ENCODE measurements around the gene RPL5.

The RPL5 gene

DNA sequence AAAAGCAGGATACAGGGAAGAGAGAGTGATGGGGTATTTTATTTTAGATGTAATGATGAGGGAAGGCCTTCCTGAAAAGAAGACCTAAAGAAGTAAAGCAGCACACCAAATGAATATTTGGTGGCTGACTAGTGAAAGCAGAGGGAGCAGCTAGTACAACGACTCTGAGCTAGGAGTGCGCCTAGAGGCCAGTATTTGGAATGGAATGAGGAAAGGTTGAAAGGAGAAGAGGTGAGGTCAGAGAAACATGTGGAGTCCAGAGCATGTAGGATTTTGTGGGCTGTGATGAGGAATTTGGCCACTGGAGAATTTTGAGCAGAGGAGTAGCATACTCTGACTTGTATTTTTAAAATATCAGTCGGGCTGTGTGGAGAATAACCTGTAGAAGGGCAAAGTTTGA, 11.8 kb upstream of the RPL5 start:
- no peak for DNase-seq (ENCODE audit: low spot score)

DNA sequence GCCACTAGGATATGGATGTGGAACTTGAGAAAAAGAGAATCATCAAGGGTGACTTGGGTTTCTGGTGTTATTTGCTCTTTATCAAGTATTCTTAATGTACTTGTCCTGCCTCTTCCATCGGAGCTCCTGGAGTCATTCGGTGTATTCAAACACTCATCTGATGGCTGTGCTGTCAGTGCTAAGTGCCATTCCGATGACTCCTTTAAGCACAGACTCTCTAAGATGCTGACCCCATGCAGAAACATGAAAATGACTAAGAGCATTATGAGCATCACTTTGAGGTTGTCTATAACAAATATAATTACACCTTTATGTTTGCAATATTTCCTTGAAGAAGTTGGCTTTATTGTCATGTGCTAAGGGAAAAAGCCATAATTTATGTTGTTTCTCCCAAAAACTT, 11.3 kb upstream of the RPL5 start:
- no peak for DNase-seq (ENCODE audit: low spot score)

DNA sequence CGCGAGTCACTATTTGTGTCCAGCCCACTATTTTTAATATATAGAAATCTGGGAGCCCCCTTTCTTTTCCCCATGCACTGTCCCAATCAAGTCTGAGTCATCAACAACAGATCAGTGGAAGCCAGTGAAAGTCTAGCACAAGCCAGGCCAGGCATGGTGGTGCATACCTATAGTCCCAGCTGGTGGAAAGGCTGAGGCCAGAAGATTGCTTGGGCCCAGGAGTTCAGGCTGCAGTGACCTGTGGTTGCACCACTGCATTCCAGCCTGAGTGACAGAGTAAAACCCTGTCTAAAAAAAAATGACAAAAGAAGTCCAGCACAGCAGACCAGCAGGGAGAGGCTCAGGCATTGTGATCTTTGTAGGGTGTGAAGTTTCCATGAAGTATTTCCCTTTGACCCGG, 9.0 kb upstream of the RPL5 start:
- peak; percentile 50 for DNase-seq (ENCODE audit: low spot score)

DNA sequence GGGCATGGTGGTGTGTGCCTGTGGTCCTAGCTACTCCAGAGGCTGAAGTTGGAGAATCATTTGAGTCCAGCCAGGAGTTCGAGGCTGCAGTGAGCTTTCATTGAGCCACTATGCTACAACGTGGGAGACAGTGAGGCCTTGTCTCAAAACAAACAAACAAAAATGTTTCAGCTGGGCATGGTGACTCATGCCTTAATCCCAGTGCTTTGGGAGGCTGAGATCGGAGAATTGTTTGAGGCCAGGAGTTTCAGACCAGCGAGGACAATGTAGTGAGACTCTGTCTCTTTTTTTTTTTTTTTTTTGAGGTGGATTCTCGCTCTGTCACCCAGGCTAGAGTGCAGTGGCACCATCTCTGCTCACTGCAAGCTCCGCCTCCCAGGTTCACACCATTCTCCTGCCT, 5.0 kb upstream of the RPL5 start:
- no peak for DNase-seq (ENCODE audit: low spot score)

DNA sequence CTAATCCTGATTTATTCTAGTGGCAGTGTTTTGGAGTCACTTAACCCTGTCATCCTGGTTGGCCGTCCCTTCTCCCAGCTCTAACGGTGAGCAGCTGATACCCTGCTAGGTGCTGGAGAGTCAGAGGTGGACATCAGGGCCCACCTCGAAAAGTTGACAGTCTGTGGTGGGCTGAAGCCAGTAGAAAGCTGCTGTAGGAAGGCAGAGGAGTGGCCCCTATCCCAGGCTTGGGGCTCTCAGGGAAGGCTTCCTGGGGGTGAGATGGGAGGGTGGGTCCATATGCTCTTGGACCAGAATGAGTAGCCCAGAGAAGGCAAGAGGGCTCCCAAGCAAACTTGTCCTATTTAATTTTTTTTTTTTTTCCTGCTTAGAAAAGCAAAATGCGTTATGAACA, 475 bp upstream of the RPL5 start:
- DNase-seq (ENCODE audit: low spot score): no peak

DNA sequence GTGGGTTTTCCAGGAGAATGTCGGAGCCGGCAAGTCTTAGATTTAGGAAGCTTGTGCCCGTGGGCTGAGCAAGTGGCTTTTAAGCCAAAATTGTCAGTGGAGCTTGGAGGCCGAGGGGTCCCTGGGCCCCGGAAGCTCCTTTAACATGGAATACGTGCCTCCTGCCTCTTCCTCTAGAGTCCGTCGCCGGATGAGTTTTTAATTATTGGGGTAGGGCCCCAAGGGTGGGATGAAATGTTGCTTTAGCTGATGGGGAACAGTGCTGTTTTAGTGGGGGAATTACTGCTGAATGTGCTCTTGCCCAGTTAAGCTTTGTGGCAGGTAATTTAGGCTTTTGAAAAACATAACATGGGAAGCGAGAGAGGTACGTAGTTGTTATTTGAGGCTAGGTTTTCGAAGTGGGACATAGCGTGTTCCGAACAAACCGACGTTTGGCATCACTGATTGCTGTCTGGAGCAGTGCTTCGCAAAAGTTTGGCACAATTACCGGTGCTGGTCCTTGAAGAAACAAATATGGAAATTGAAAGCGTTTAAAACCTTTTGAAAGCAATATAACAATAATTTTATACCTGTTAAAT, 786 bp downstream of the RPL5 start:
- DNase-seq (ENCODE audit: low spot score): no peak

DNA sequence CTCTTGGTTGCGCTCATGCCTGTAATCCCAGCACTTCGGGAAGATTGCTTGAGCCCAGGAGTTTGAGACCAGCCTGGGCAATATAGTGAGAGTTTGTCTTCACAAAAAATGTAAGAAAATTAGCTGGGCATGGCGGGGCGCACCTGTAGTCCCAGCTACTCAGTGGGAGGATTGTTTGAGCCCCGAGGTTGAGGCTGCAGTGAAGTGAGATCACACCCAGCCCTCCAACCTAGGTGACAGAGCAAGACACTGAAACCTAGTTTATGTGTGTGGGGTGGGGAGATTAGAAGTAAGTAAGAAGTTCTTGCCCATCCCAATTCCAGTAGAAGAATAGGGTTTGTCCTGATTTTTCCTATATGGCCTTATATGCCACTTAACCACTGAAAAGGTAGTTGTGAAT, 2.0 kb downstream of the RPL5 start:
- no peak for DNase-seq (ENCODE audit: low spot score)

DNA sequence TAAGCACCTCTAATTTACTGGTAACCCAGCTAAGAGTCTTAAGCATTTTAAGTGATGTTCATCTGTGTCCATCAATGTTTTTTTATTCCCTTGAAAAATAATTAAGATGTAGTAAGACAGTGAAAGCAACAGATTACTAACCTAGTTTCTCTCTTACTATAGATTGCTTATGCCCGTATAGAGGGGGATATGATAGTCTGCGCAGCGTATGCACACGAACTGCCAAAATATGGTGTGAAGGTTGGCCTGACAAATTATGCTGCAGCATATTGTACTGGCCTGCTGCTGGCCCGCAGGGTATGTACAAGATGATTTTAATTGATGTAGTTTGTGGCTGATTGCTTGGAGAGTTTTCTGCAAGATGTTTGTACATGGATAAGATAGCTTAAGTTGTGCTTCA, 2.8 kb downstream of the RPL5 start:
- DNase-seq (ENCODE audit: low spot score): no peak

DNA sequence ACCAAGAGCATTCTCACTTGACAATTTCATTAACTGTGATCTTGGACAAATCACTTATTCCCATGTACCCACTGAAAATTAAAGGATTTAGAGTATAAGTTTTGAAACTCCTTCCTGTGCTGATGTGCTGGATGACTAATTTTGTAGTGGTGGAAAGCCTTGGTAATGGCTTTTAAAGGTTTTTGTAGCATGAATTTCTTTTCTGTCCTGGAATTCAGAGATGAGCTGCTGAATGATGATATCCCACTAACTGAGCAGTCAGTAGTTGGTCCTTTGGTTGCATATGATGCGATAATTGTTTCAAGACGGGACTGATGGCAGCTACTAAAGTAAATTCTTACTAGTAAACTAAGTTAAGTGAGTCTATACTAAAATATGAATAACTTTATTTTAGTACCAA, 5.2 kb downstream of the RPL5 start:
- DNase-seq (ENCODE audit: low spot score): peak; percentile 13

DNA sequence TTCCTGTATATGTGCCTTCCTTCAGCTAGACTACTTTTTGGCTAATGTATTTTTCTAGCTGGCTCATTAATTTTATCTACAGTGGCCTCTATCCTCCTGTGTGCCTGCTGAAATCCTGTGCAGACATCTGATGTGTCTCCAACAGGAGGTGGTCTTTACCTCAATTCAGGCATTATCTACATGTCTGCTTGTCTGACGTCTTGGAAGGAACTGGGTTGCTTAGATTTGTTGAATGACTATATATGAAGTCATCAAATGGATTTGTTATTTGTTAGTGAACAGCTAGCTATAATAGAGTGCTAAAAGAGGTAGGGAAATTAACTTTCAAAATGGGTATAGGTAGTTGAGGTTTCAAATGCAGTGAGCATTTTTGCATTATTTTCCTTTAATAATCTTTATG, 6.7 kb downstream of the RPL5 start:
- no peak for DNase-seq (ENCODE audit: low spot score)

DNA sequence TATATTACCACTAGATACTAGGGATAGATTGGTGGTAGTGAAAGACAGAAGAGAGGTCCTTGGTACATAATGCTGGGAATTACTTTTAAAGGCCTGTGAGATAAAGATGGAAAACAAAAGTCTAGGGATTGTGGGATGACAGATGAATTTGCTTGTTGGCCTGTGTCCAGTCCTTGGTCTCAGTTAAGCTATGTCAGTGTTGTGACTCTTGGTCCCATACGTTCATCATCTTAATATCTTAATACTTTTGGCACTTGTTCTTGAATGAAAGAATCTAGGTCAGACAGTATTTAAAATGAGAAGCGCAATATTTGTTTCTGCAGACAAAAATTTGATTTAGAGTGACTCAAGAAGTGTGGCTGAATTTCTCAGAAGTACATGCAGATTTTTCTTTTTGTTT, 7.6 kb downstream of the RPL5 start:
- no peak for DNase-seq (ENCODE audit: low spot score)

DNA sequence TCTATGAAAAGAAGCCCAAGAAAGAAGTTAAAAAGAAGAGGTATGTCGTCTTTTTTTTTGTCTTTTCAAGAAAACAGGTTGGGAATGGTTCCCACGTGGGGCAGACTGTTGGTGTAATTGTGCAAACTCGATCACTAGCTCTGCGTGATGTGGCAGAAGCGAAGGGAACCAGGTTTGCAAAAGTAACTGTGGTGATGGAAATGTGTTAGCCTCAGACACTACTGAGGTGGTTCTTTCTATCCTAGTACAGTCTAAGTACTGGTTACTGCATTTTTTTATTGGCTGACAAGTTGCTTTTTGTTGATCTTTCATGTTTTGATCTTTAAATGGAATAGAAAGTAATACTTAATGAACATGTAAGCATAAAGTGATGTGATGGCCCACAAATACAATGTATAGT, 8.8 kb downstream of the RPL5 start:
- DNase-seq (ENCODE audit: low spot score): no peak

DNA sequence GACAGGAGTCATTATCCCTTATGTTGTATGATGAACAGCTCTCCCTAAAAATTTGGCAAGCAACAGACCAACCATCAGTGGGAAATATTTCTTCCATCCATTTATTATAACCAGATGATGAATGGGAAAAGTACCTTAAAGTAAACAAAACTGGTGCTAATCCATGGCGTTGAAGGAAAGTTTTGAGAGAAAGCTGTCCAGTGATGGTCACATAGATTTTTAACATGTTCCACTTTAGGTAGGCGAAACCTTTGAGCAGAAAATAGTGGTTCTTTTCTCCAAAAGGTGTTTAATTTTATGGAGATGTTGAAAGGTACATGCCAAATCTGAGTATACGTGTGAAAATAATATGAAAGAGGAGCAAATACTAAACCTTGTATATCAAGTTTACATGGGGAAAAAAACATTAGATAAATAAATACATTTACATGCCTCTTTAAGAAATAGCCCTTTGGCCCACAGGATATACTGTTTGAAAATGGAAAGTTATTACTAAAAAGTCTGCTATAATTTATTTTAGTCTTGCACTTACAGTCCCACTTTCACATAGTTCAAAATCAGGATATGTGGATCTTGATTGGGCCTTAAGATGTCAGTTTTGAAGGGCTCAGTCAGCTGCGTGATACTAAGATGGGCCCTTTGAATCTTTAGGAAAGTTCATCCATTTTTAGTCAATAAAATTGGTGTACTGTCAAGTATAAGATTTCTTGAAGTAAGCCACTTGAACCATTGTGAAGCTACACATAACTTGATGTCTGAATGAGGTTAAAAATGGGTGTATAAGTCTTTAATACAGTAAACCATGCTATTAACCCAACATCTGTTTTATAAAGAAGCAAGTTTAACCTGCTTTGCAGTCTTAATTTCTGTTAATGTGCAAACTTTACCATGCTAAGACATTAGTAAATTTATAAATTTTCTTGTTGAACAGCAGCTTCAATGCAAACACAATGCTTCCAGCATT, 10.5 kb downstream of the RPL5 start:
- DNase-seq (ENCODE audit: low spot score): no peak

DNA sequence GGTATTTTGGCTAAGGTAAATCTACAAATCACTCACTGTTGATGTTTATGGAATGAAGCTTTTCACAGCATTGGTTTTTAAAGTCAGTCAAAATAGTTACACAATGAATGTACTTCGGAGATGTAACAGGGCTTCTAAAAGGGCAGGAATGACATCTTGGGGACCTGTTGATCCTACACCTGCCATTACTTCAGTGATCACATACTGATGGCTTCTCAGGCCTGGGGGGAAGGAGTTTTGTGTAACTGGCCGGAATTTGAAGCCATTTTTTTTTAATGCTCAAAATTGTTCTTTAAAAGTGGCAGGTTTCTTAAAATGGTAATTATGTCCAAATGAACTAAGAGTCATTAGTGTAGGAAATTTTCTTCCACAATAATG, 11.2 kb downstream of the RPL5 start:
- DNase-seq (ENCODE audit: low spot score): no peak

DNA sequence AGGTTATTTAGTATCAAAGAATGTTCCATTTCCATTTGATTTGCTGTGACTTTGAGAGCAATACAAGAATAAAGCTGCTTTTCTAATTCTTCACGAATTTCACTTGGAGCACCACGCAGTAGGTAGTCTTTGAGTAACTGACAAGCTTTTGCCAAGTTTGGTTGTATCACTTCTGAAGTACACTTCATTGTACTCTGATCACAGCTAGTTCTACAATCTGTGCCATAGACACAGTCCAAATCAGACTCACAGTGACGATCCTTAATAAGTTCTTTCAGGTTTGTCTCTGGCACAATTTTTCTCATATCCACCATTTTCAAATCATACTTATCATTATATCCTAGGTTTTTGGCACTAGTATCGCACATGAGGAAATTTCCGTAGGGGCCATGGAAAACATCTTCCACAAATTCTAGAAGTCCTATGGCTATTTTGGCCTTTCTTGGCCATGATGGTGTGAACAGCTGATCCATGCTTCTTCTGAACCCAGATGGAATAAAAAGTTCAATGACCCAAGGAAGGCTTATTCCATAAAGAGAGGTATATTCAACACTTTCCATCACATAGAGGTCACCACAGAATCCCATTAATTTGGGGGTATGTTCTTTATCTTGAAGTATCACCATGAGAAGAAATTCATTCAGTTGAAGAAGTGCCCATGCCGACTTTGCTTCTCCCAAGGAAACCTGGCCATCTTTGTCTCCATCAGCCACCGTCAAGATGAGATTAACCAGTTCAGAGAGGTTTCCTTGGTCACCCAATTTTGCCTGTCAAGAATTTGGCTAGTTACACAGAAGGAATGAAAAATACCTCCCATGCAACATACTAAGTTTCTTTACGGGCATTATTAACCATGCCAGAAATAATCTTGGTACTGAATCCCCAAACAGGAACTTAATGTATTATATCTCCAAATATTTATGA, 11.9 kb downstream of the RPL5 start:
- DNase-seq (ENCODE audit: low spot score): no peak

DNA sequence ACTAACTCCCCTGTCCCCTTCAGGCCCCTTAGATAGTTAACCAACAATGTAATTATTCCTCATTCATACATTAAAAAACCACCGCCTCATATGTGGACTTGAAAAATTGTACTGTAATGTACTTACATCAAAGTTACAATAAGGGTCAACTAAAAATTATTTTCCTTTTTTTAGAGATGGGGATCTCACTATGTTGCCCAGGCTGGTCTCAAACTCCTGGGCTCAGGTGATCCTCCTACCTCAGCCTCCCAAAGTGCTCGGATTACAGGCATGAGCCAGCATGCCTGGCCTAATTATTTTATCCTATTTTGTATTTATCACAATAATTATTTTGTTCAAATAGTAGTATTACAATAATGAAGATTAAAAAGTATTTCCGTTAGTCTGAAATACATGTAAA, 12.6 kb downstream of the RPL5 start:
- no peak for DNase-seq (ENCODE audit: low spot score)

DNA sequence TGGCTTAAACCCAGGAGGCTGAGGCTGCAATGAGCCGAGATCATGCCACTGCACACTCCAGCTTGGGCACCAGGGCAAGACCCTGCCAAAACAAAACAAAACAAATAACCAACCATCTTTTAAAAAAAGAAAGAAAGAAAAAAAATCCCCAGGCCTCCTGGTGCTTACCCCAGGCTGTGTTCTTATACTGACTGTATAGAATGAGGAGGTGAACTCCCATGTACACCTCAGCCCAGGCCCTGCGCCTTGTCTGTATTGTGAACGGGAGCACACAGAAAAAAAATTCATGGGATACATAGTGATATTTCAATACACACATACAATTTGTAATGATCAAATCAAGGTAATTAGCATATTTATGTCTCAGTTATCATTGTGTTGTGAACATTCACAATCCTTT, 14.1 kb downstream of the RPL5 start:
- no peak for DNase-seq (ENCODE audit: low spot score)

DNA sequence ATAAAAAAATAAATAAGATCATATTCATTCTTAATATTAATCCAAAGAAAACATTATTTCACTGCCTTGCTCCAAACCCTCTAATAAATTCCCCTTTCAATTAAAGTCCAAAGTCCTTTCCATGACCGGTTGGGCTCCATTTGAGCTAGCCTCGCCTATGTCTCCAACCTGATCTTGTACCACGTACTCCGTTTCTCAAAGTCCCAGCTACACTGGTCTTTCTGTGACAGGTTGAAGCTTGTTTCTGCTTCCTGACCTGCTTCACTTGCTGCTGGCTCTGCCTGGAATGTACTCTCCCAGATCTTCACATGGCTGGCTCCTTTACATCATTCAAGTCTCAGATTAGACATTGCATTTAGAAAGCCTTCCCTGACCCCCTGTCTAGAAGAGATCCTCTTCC, 16.4 kb downstream of the RPL5 start:
- DNase-seq (ENCODE audit: low spot score): no peak

DNA sequence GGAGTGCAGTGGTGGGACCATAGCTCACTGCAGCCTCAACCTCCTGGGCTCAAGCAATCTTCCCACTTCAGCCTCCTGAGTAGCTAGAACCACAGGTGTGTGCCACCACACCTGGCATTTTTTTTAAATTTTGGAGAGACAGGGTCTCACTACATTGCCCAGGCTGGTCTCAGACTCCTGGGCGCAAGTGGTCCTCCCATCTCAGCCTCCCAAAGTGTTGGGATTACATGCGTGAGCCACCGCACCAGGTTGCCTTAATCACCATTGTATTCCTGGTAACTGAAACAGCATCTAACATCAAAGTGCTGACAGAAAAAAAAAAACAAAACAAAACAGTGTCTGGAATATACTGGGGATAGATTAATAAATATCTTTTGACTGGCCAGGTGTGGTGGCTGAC, 18.2 kb downstream of the RPL5 start:
- DNase-seq (ENCODE audit: low spot score): no peak

DNA sequence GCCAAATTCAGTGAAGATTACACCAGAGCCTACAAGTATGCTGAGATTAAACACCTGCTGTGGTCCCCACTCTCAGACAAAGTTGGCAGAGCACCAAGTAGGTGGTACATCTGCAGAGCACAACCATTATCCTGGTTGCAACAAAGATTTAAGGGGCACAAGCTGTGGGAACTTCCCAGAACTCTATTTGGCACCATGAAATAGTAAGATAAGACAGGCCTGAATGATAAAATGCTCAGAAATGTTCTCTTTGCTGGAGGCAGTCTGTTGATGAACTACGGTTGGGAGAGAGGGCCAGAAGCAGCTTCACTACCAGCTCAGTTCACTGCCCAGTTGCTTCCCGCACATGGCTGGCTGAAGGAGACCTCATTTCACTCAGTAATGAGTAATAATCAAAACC, 19.9 kb downstream of the RPL5 start:
- DNase-seq (ENCODE audit: low spot score): no peak

DNA sequence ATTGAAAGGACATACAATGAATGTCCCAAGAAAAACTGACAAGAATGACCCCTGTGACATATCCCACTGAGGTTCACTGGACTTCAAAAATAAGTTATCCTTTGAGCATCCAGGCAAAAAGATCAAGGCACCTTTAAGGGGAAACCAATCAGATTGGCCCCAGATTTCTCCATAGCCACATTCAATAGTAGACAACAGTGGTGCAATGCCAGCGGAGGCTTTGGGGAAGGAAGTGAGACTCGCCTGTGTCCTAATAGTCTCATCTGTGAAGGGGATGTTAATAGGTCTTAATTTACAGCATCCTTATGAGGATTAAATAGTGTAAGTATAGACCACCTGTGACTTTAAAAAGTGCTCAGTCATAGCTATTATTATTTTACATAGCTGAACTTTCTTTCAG, 21.5 kb downstream of the RPL5 start:
- no peak for DNase-seq (ENCODE audit: low spot score)

DNA sequence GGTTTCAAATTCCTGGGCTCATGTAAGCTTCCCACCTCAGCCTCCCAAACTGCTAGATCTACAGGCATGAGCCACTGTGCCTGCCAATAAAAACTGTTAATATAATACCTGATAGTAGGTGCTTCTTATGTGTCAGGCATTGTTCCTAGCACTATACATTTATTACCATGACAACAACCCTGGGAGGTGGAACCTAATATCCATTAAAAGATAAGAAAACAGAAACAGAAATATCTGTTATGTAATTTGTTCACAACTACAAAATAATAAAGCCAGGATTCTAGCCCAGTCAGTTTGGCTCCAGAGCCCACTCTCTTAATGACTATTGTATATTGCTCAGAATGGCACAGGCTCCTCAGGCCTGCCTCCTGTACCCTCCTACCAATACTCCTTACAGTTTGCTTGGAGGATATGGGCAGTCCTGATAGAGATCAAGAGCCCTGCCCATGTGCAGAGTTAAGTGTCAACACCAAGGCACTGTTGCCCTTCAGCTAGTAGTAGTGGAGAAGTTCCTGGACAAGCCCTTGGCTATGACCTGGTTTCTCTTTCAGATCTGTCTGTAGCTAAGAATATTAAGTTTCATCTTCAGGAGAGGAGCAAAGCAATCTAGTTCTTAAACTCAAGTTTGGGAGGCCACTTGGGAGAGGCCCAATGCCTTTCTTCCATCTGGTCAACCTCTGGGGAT, 22.4 kb downstream of the RPL5 start:
- DNase-seq (ENCODE audit: low spot score): no peak
